K562 (cell line): ENCODE measurements around the gene OR51G1. TPM values are rescaled to one million over a fixed set of nuclear protein-coding genes. Genes with fewer than 3 reads are reported as not detected.

Experiments used
- ATAC-seq: fragments of 200-7000 bp; cut with Tn5 transposase; 3 replicates; pipeline ENCODE4 v1.9.1; 2020; ENCODE audit warnings: moderate library complexity
- BruUV-seq: library from RNA; stranded (reverse); fragments of 400-500 nt; replicated peaks from 2 replicates; lab custom pipeline; 2021; lab: Mats Ljungman, UMichigan
- CTCF ChIA-PET: fragments of 300-600 bp; formaldehyde crosslinking; extraction: SDS; loops from one replicate; lab custom pipeline; 2021; ENCODE audit warnings: low intra/inter-chr PET ratio; lab: Yijun Ruan, JAX
- POLR2A ChIA-PET: fragments of 300-600, 350-650 bp; sonication (Branson Sonifier 250); formaldehyde crosslinking; extraction: SDS; loops from one replicate; lab custom pipeline; 2021; ENCODE audit warnings: antibody characterized with exemption, inconsistent platforms; lab: Yijun Ruan, JAX
- DNase-seq, 4 experiments: peaks; one replicate each; pipeline versions ENCODE4 v3.0.0 to v3.0.0-alpha.2; 2011 to 2018; ENCODE audit warnings: low spot score in 3 of 4, mixed read lengths in 3 of 4; ENCODE audit errors: extremely low read depth in 1 of 4
- FAIRE-seq: peaks from 2 replicates; lab custom pipeline; 2011; peaks lifted over from hg19 to GRCh38; lab: Jason Lieb, UNC
- H2AFZ ChIP-seq: 2 replicates; pipeline ENCODE4 v1.6.0; 2011; ENCODE audit warnings: low read depth, low read length, control low read depth, inconsistent platforms
- H3K27ac ChIP-seq: fragments of 200-600 bp; 3 replicates; pipeline ENCODE4 v1.8.0; 2011; ENCODE audit warnings: low read depth, mild to moderate bottlenecking, control low read depth, inconsistent platforms, low read length, moderate library complexity, mixed read lengths; ENCODE audit errors: extremely low read depth
- H3K27me3 ChIP-seq, 2 experiments: fragments of 300-600 bp in 1 of 2; 2 replicates in 1 of 2; 3 replicates in 1 of 2; pipeline versions ENCODE4 v1.6.0 to v1.8.0; 2011; ENCODE audit warnings: inconsistent platforms in 2 of 2, low read length in 2 of 2, mild to moderate bottlenecking in 1 of 2, mixed read lengths in 1 of 2, moderate library complexity in 1 of 2; ENCODE audit not compliant: control insufficient read depth in 2 of 2, insufficient read depth in 2 of 2
- H3K36me3 ChIP-seq: fragments of 300-600 bp; 3 replicates; pipeline ENCODE4 v1.8.0; 2011; ENCODE audit warnings: mild to moderate bottlenecking, low read length, inconsistent platforms; ENCODE audit not compliant: control insufficient read depth, insufficient read depth
- H3K4me1 ChIP-seq, 2 experiments: fragments of 200-600 bp in 1 of 2; replicated peaks in 1 of 2; 2 replicates in 1 of 2; 3 replicates in 1 of 2; pipeline versions ENCODE4 v1.5.1 to v1.8.0; 2011; ENCODE audit warnings: inconsistent platforms in 2 of 2, low read length in 2 of 2, mild to moderate bottlenecking in 1 of 2, mixed read lengths in 1 of 2, moderate library complexity in 1 of 2; ENCODE audit not compliant: control insufficient read depth in 2 of 2, insufficient read depth in 2 of 2
- H3K4me2 ChIP-seq: 2 replicates; pipeline ENCODE4 v1.6.1; 2011; ENCODE audit warnings: low read length, control low read depth, inconsistent platforms, mixed read lengths; ENCODE audit not compliant: insufficient read depth
- H3K4me3 ChIP-seq: fragments of 200-600 bp; sonication (generic), shearing (Covaris generic); 2 replicates; pipeline ENCODE4 v1.5.1; 2016; ENCODE audit warnings: control low read depth, inconsistent platforms
- H3K79me2 ChIP-seq: fragments of 200-600 bp; 3 replicates; pipeline ENCODE4 v1.8.0; 2011; ENCODE audit warnings: low read length, inconsistent platforms; ENCODE audit not compliant: control insufficient read depth, insufficient read depth
- H3K9ac ChIP-seq, 2 experiments: 2 replicates each; pipeline versions ENCODE4 v1.6.0 to v1.6.1; 2011; ENCODE audit warnings: low read depth in 2 of 2, low read length in 2 of 2, control low read depth in 1 of 2, inconsistent platforms in 1 of 2, mild to moderate bottlenecking in 1 of 2, mixed read lengths in 1 of 2; ENCODE audit not compliant: insufficient read depth in 1 of 2
- H3K9me1 ChIP-seq: one replicate; pipeline ENCODE4 v1.6.0; 2011; ENCODE audit warnings: inconsistent platforms, mild to moderate bottlenecking, low read length, moderate library complexity; ENCODE audit not compliant: control insufficient read depth, insufficient read depth
- H3K9me3 ChIP-seq: replicated peaks from 2 replicates; pipeline ENCODE4 v1.5.1; 2011; ENCODE audit warnings: low read depth, low read length, inconsistent platforms; ENCODE audit not compliant: control insufficient read depth, insufficient read depth
- H4K20me1 ChIP-seq: replicated peaks from 2 replicates; pipeline ENCODE4 v1.6.1; 2011; ENCODE audit warnings: low read length, inconsistent platforms, mixed read lengths; ENCODE audit not compliant: control insufficient read depth, insufficient read depth
- ARID4B ChIP-seq: sonication (generic); formaldehyde crosslinking; IDR thresholded peaks from 2 replicates; pipeline ENCODE4 v1.8.0; 2022; ENCODE audit warnings: mild to moderate bottlenecking, missing genetic modification reagents
- WGBS: fragments of 100-300 bp; shearing (Covaris generic); methylation state at CpG from one replicate; pipeline ENCODE4 v1.1.6; 2016; ENCODE audit warnings: low coverage, mixed read lengths; ENCODE audit not compliant: insufficient coverage; ENCODE audit errors: missing lambda C conversion rate; 5-methylcytosine and 5-hydroxymethylcytosine counted together
- in situ Hi-C: fragments of 300-500 bp; cut with MboI; formaldehyde crosslinking; loops from 4 replicates; pipeline ENCODE4 v1.15.0; 2018; ENCODE audit warnings: inconsistent platforms, mixed read lengths
- intact Hi-C: fragments of 100-400 bp; cut with micrococcal nuclease; formaldehyde crosslinking; loops from 2 replicates; pipeline ENCODE4 v1.14.2; 2022
- polyA plus RNA-seq, 8 experiments: library from polyadenylated mRNA; depleted of rRNA in 4 of 8; stranded (reverse) in 5 of 8; unstranded in 3 of 8; fragments of >200 nt; fragmentation: Nextera tagmentation in 2 of 8; fragmentation: Illumina TruSeq in 1 of 8; extraction: Ambion mirVana in 2 of 8; extraction: Trizol in 1 of 8; gene quantifications; 2 replicates each; pipeline versions ENCODE4 v1.2.1 to v1.2.3, GENCODE V29; 2011 to 2014; ENCODE audit warnings: inconsistent platforms in 1 of 8, missing spikeins in 1 of 8
- total RNA-seq, 7 experiments: library from RNA; depleted of rRNA in 6 of 7; stranded (reverse); fragments of >200 nt in 6 of 7; fragmentation: Illumina TruSeq in 2 of 7; extraction: Trizol in 2 of 7; gene quantifications; 2 replicates each; pipeline versions ENCODE4 v1.2.1 to v1.2.3, GENCODE V29; 2011 to 2021; ENCODE audit warnings: low replicate concordance in 1 of 7

The OR51G1 gene
- total and polyA plus RNA-seq, 9 of the 15 experiments (the other 6 are each of a cell fraction or from before 2014, with no cell fraction given), result not detected

- POLR2A ChIA-PET, result interaction anchor here (0.6 to 1.2 kb wide), 2 partner anchors 9 to 66 kb away, joined by 4 to 5 read pairs; no protein-coding TSS in a partner anchor
- DNase-seq (no peak), FAIRE-seq (no peak), ATAC-seq (no peak)
- Histone ChIP-seq H3K9ac (no peak within 1 kb of the TSS), H2AFZ (no peak within 1 kb of the TSS), H3K27me3 (peaks cover 2 to 22% of the 10 kb centered on the region in 2 experiments; a peak in 4 of 5 replicates), H4K20me1 (no peaks in the 10 kb centered on the region), H3K9me3 (no peaks in the 10 kb centered on the region), H3K36me3 (no peaks in the 10 kb centered on the region), H3K9me1 (no peaks in the 10 kb centered on the region), H3K4me3 (no peak within 1 kb of the TSS), H3K79me2 (no peaks in the 10 kb centered on the region), H3K4me1 (no peaks in the 10 kb centered on the region), H3K4me2 (no peak within 1 kb of the TSS), H3K27ac (no peak within 1 kb of the TSS)
- intact Hi-C loops (no loop called here), in situ Hi-C loops (no loop called here)
- no TSS peak for BruUV-seq
- WGBS, result 0% methylated on average over 4 of the region's 4 CpGs
- CTCF ChIA-PET, result no interaction called here
- TF ChIP-seq ARID4B (CRISPR knock-in tag), result no peak
These were observed 4.9 kb downstream of the OR51G1 start, which contains the start of gene OR51G2 for GRCh38 chr11:4919250-4919649. TSS of gene OR51G2 (minus strand) at chr11:4919350. CDS start at chr11:4915663, 3,687 bp downstream.
